HCT116 (cell line): Measurements from ENCODE around the gene FES.
A peak's percentile ranks its signal among the peaks of the same experiment; 100 is the strongest.

ENCODE experiments used
- POLR2AphosphoS5 ChIP-seq: IDR thresholded peaks from 2 replicates; pipeline ENCODE4 v1.6.1; 2011; ENCODE audit warnings: mild to moderate bottlenecking, low read depth, low read length, moderate library complexity
- TF ChIP-seq, protein P1 (sequence below), 3 experiments: fragments of 200-600 bp in 1 of 3; sonication (generic) in 1 of 3; IDR thresholded peaks in 2 of 3; conservative IDR thresholded peaks in 1 of 3; 2 replicates each; pipeline ENCODE4 v1.5.1; 2012 to 2017; ENCODE audit warnings: low read depth in 2 of 3, low read length in 2 of 3, antibody characterized with exemption in 1 of 3, borderline replicate concordance in 1 of 3, control low read depth in 1 of 3, mild to moderate bottlenecking in 1 of 3, mixed read lengths in 1 of 3, mixed run types in 1 of 3, moderate library complexity in 1 of 3; ENCODE audit not compliant: insufficient read depth in 1 of 3

DNA sequence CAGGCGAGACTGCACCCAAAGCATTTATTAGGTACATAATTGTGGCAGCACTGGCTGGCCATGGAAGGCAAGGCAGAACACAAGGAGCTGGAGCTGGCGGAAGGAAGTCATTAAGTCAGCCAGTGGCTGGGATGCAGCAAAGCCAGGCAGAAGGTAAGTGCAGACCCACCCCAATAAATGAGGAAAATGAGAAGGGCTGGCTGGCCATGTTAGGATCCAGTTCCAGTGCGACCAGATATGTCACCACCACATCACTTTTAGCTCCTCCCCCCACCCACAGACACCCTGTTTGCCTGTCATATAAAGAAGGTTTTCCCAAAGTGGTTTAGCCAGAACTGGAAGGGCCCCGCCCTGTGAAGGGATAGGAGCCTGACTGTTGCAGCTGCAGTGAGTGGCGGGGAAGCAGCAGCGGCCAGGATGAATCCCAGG, 16.0 kb upstream of the FES start, which contains the start of gene FURIN:
- TF ChIP-seq, protein P1, sequence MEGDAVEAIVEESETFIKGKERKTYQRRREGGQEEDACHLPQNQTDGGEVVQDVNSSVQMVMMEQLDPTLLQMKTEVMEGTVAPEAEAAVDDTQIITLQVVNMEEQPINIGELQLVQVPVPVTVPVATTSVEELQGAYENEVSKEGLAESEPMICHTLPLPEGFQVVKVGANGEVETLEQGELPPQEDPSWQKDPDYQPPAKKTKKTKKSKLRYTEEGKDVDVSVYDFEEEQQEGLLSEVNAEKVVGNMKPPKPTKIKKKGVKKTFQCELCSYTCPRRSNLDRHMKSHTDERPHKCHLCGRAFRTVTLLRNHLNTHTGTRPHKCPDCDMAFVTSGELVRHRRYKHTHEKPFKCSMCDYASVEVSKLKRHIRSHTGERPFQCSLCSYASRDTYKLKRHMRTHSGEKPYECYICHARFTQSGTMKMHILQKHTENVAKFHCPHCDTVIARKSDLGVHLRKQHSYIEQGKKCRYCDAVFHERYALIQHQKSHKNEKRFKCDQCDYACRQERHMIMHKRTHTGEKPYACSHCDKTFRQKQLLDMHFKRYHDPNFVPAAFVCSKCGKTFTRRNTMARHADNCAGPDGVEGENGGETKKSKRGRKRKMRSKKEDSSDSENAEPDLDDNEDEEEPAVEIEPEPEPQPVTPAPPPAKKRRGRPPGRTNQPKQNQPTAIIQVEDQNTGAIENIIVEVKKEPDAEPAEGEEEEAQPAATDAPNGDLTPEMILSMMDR (IDR thresholded peaks at IDR 0.05 in 2 of 3, conservative IDR thresholded peaks at IDR 0.05 in 1 of 3; ENCODE audit: borderline replicate concordance in 1 of 3, insufficient read depth in 1 of 3, low read depth in 2 of 3, low read length in 2 of 3): no peak
- peak; percentile 80 for TF ChIP-seq POLR2AphosphoS5
